Measurements from ENCODE around the gene UBASH3B.

The UBASH3B gene

GRCh38 chr11:122646549-122647340 is 8.8 kb upstream of the UBASH3B start:
- no peak for TF ChIP-seq CTCF (IDR thresholded peaks at IDR 0.05; ENCODE audit: borderline replicate concordance, control extremely low read depth, extremely low read depth, insufficient read depth, missing control alignments)
- DNase-seq (ENCODE audit: low spot score): no peak
- in situ Hi-C loops (cut with MboI; ENCODE audit: low sequenced_read_pairs, unreplicated experiment): no loop called here

GRCh38 chr11:122647736-122648275 is 7.7 kb upstream of the UBASH3B start:
- no peak for DNase-seq (ENCODE audit: low spot score)
- in situ Hi-C loops (cut with MboI; ENCODE audit: low sequenced_read_pairs, unreplicated experiment): no loop called here
- no peak for TF ChIP-seq CTCF (IDR thresholded peaks at IDR 0.05; ENCODE audit: borderline replicate concordance, control extremely low read depth, extremely low read depth, insufficient read depth, missing control alignments)

- no peak for DNase-seq (ENCODE audit: low spot score)
- in situ Hi-C loops (cut with MboI; ENCODE audit: low sequenced_read_pairs, unreplicated experiment): no loop called here
- TF ChIP-seq CTCF (IDR thresholded peaks at IDR 0.05; ENCODE audit: borderline replicate concordance, control extremely low read depth, extremely low read depth, insufficient read depth, missing control alignments): no peak
Measured at GRCh38 chr11:122649116-122649515, 6.4 kb upstream of the UBASH3B start.

- no peak for DNase-seq (ENCODE audit: low spot score)
- in situ Hi-C loops (cut with MboI; ENCODE audit: low sequenced_read_pairs, unreplicated experiment): no loop called here
- no peak for TF ChIP-seq CTCF (IDR thresholded peaks at IDR 0.05; ENCODE audit: borderline replicate concordance, control extremely low read depth, extremely low read depth, insufficient read depth, missing control alignments)
Measured at GRCh38 chr11:122650619-122651018, 4.9 kb upstream of the UBASH3B start.

GRCh38 chr11:122652495-122652894 is 3.0 kb upstream of the UBASH3B start:
- in situ Hi-C loops (cut with MboI; ENCODE audit: low sequenced_read_pairs, unreplicated experiment): no loop called here
- DNase-seq (ENCODE audit: low spot score): no peak
- TF ChIP-seq CTCF (IDR thresholded peaks at IDR 0.05; ENCODE audit: borderline replicate concordance, control extremely low read depth, extremely low read depth, insufficient read depth, missing control alignments): no peak

- no peak for TF ChIP-seq CTCF (IDR thresholded peaks at IDR 0.05; ENCODE audit: borderline replicate concordance, control extremely low read depth, extremely low read depth, insufficient read depth, missing control alignments)
- in situ Hi-C loops (cut with MboI; ENCODE audit: low sequenced_read_pairs, unreplicated experiment): no loop called here
Measured at GRCh38 chr11:122653916-122654585, 1.5 kb upstream of the UBASH3B start.

More at GRCh38 chr11:122653916-122654585, 1.5 kb upstream of the UBASH3B start:
- no peak for DNase-seq (ENCODE audit: low spot score)

Data from GM13976 (cell line).